Muscle layer of colon (tissue), 2 donors: Measurements from ENCODE around the gene RAD21L1.

Experiments
- H3K27ac ChIP-seq: one replicate; pipeline ENCODE4 v1.7.0; 2013; ENCODE audit warnings: low read depth, mild to moderate bottlenecking, low read length, moderate library complexity
- H3K27me3 ChIP-seq, 2 donors: one replicate each; pipeline ENCODE4 v1.7.0; 2013; ENCODE audit warnings: low read length in 2 of 2, mild to moderate bottlenecking in 2 of 2; ENCODE audit not compliant: insufficient read depth in 2 of 2, control insufficient read depth in 1 of 2
- H3K36me3 ChIP-seq: one replicate; pipeline ENCODE4 v1.7.0; 2013; ENCODE audit warnings: mild to moderate bottlenecking, low read length; ENCODE audit not compliant: insufficient read depth
- H3K4me1 ChIP-seq: one replicate; pipeline ENCODE4 v1.7.0; 2013; ENCODE audit warnings: mild to moderate bottlenecking, low read length; ENCODE audit not compliant: insufficient read depth
- H3K4me3 ChIP-seq, 2 donors: one replicate each; pipeline ENCODE4 v1.7.0; 2013; ENCODE audit warnings: low read length in 2 of 2, low read depth in 1 of 2, mild to moderate bottlenecking in 1 of 2, moderate library complexity in 1 of 2
- H3K9ac ChIP-seq: one replicate; pipeline ENCODE4 v1.7.0; 2013; ENCODE audit warnings: low read length
- H3K9me3 ChIP-seq: one replicate; pipeline ENCODE4 v1.7.0; 2013; ENCODE audit warnings: mild to moderate bottlenecking, low read length
- donor health status: abdominal sarcoma.
- donor health status: Adenocarcinoma of cecum.

The RAD21L1 gene

GRCh38 chr20:1277529-1278322, 51.9 kb downstream of the RAD21L1 start:
- Histone ChIP-seq H3K4me3 (no peak overlapping the region), H3K9ac (no peak overlapping the region), H3K36me3 (no peaks in the 10 kb centered on the region), H3K27ac (no peak overlapping the region), H3K9me3 (no peaks in the 10 kb centered on the region), H3K4me1 (no peaks in the 10 kb centered on the region), H3K27me3 (no peaks in the 10 kb centered on the region)

- H3K4me1 ChIP-seq: no peaks in the 10 kb centered on the region
- H3K27me3 ChIP-seq: no peaks in the 10 kb centered on the region
Observed at GRCh38 chr20:1278993-1279392, 53.1 kb downstream of the RAD21L1 start.

GRCh38 chr20:1280195-1281102, 54.6 kb downstream of the RAD21L1 start:
- H3K9me3 ChIP-seq: no peaks in the 10 kb centered on the region
- no peak overlapping the region for H3K4me3 ChIP-seq
- no peaks in the 10 kb centered on the region for H3K36me3 ChIP-seq
- H3K27ac ChIP-seq: no peak overlapping the region
- H3K4me1 ChIP-seq: no peaks in the 10 kb centered on the region
- no peak overlapping the region for H3K9ac ChIP-seq
- H3K27me3 ChIP-seq: no peaks in the 10 kb centered on the region

More at GRCh38 chr20:1278993-1279392, 53.1 kb downstream of the RAD21L1 start:
- H3K9me3 ChIP-seq: no peaks in the 10 kb centered on the region
- no peaks in the 10 kb centered on the region for H3K36me3 ChIP-seq
- no peak overlapping the region for H3K9ac ChIP-seq
- H3K27ac ChIP-seq: no peak overlapping the region
- no peak overlapping the region for H3K4me3 ChIP-seq

GRCh38 chr20:1281279-1282057, 55.6 kb downstream of the RAD21L1 start:
- no peaks in the 10 kb centered on the region for H3K27me3 ChIP-seq
- H3K9ac ChIP-seq: no peak overlapping the region
- no peaks in the 10 kb centered on the region for H3K9me3 ChIP-seq
- H3K4me3 ChIP-seq: no peak overlapping the region
- H3K4me1 ChIP-seq: no peaks in the 10 kb centered on the region
- no peak overlapping the region for H3K27ac ChIP-seq
- H3K36me3 ChIP-seq: no peaks in the 10 kb centered on the region

- H3K9me3 ChIP-seq: no peaks in the 10 kb centered on the region
- no peak overlapping the region for H3K27ac ChIP-seq
- no peak overlapping the region for H3K9ac ChIP-seq
- H3K4me1 ChIP-seq: no peaks in the 10 kb centered on the region
- no peaks in the 10 kb centered on the region for H3K36me3 ChIP-seq
- no peak overlapping the region for H3K4me3 ChIP-seq
- no peaks in the 10 kb centered on the region for H3K27me3 ChIP-seq
Observed at GRCh38 chr20:1282966-1283365, 57.1 kb downstream of the RAD21L1 start.

GRCh38 chr20:1283522-1284510, 58.0 kb downstream of the RAD21L1 start:
- Histone ChIP-seq H3K36me3 (no peaks in the 10 kb centered on the region), H3K4me3 (no peak overlapping the region), H3K27ac (no peak overlapping the region), H3K9ac (no peak overlapping the region), H3K4me1 (no peaks in the 10 kb centered on the region), H3K27me3 (no peaks in the 10 kb centered on the region), H3K9me3 (no peaks in the 10 kb centered on the region)

- Histone ChIP-seq H3K9ac (no peak overlapping the region), H3K27me3 (no peaks in the 10 kb centered on the region), H3K27ac (no peak overlapping the region), H3K36me3 (no peaks in the 10 kb centered on the region), H3K4me1 (no peaks in the 10 kb centered on the region), H3K9me3 (no peaks in the 10 kb centered on the region), H3K4me3 (no peak overlapping the region)
Observed at GRCh38 chr20:1286267-1287024, 60.6 kb downstream of the RAD21L1 start.

GRCh38 chr20:1287306-1287705, 61.5 kb downstream of the RAD21L1 start:
- H3K4me1 ChIP-seq: no peaks in the 10 kb centered on the region
- no peak overlapping the region for H3K4me3 ChIP-seq
- H3K36me3 ChIP-seq: no peaks in the 10 kb centered on the region

GRCh38 chr20:1287787-1288569, 62.1 kb downstream of the RAD21L1 start:
- H3K27ac ChIP-seq: no peak overlapping the region
- no peak overlapping the region for H3K9ac ChIP-seq
- H3K27me3 ChIP-seq: no peaks in the 10 kb centered on the region
- H3K4me3 ChIP-seq: no peak overlapping the region
- H3K4me1 ChIP-seq: no peaks in the 10 kb centered on the region
- H3K9me3 ChIP-seq: no peaks in the 10 kb centered on the region
- H3K36me3 ChIP-seq: no peaks in the 10 kb centered on the region

More at GRCh38 chr20:1287306-1287705, 61.5 kb downstream of the RAD21L1 start:
- H3K9ac ChIP-seq: no peak overlapping the region
- H3K27ac ChIP-seq: no peak overlapping the region
- no peaks in the 10 kb centered on the region for H3K27me3 ChIP-seq
- H3K9me3 ChIP-seq: no peaks in the 10 kb centered on the region
